MM.1S (cell line): ENCODE data around the gene ARID3B.
"Not testable (repeated sequence)": the region's sequence is repeated elsewhere in the genome, so short reads cannot be mapped to it uniquely, and the experiment has no call there.

Experiments
- DNase-seq: peaks from one replicate; pipeline ENCODE4 v3.0.0-alpha.2; 2015
- H2AFZ ChIP-seq: fragments of 300-600 bp; sonication (generic); 2 replicates; pipeline ENCODE4 v1.6.0; 2016; ENCODE audit warnings: antibody characterized with exemption, low read length
- H3F3A ChIP-seq: fragments of 300-600 bp; sonication (generic); 2 replicates; pipeline ENCODE4 v1.6.1; 2016; ENCODE audit warnings: mild to moderate bottlenecking, antibody characterized with exemption, low read length, moderate library complexity, mixed read lengths; ENCODE audit not compliant: insufficient read depth
- H3K27ac ChIP-seq: fragments of 300-600 bp; sonication (generic); 2 replicates; pipeline ENCODE4 v1.5.1; 2016; ENCODE audit warnings: mild to moderate bottlenecking, low read length
- H3K27me3 ChIP-seq: fragments of 300-600 bp; sonication (generic); replicated peaks from 2 replicates; pipeline ENCODE4 v1.6.0; 2016; ENCODE audit warnings: low read length; ENCODE audit not compliant: insufficient read depth
- H3K36me3 ChIP-seq: fragments of 300-600 bp; sonication (generic); replicated peaks from 2 replicates; pipeline ENCODE4 v1.6.1; 2016; ENCODE audit warnings: mild to moderate bottlenecking, low read length, mixed read lengths; ENCODE audit not compliant: insufficient read depth
- H3K4me1 ChIP-seq: fragments of 300-600 bp; sonication (generic); 2 replicates; pipeline ENCODE4 v1.6.1; 2016; ENCODE audit warnings: low read length, mixed read lengths
- H3K4me2 ChIP-seq: fragments of 300-600 bp; sonication (generic); 2 replicates; pipeline ENCODE4 v1.6.0; 2016; ENCODE audit warnings: low read depth, low read length
- H3K4me3 ChIP-seq: fragments of 300-600 bp; sonication (generic); 2 replicates; pipeline ENCODE4 v1.5.1; 2016; ENCODE audit warnings: low read length, mixed read lengths
- H3K79me2 ChIP-seq: fragments of 300-600 bp; sonication (generic); 2 replicates; pipeline ENCODE4 v1.6.1; 2016; ENCODE audit warnings: mixed run types, low read length, mixed read lengths
- H3K9ac ChIP-seq: fragments of 300-600 bp; sonication (generic); 2 replicates; pipeline ENCODE4 v1.6.1; 2016; ENCODE audit warnings: low read length, mixed read lengths
- H3K9me2 ChIP-seq: fragments of 300-600 bp; sonication (generic); replicated peaks from 2 replicates; pipeline ENCODE4 v1.6.1; 2016; ENCODE audit warnings: mild to moderate bottlenecking, low read length, mixed read lengths; ENCODE audit not compliant: insufficient read depth
- H3K9me3 ChIP-seq: fragments of 300-600 bp; sonication (generic); replicated peaks from 2 replicates; pipeline ENCODE4 v1.6.1; 2016; ENCODE audit warnings: mild to moderate bottlenecking, low read length, mixed read lengths; ENCODE audit not compliant: insufficient read depth
- H4K20me1 ChIP-seq: fragments of 300-600 bp; sonication (generic); 2 replicates; pipeline ENCODE4 v1.6.1; 2016; ENCODE audit warnings: mild to moderate bottlenecking, low read length, moderate library complexity, mixed read lengths; ENCODE audit not compliant: insufficient read depth
- EZH2 ChIP-seq: fragments of 300-600 bp; sonication (generic); optimal IDR thresholded peaks from 2 replicates; pipeline ENCODE3; 2017; ENCODE audit warnings: low read depth, mild to moderate bottlenecking, antibody characterized with exemption, low read length, mixed read lengths
- EZH2phosphoT487 ChIP-seq: fragments of 300-600 bp; sonication (generic); IDR thresholded peaks from 2 replicates; pipeline ENCODE4 v1.6.1; 2018; ENCODE audit warnings: antibody characterized with exemption, low read length
- TF ChIP-seq, protein P1 (sequence below): fragments of 300-600 bp; sonication (generic); IDR thresholded peaks from 2 replicates; pipeline ENCODE4 v1.5.1; 2016; ENCODE audit warnings: antibody characterized with exemption, low read length, mixed read lengths

Gene ARID3B

DNA sequence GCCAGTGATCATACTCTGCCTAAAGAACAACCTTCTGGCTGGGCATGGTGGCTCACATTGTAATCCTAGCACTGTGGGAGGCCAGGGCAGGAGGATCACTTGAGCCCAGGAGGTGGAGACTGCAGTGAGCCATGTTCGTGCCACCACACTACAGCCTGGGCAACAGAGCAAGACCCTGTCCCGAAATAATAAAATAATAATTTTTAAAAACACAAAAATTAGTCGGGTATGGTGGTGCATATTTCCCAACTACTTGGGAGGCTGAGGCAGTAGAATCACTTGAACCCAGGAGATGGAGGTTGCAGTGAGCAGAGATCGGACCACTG, 34.5 kb upstream of the ARID3B start:
- TF ChIP-seq EZH2 (no peak), EZH2phosphoT487 (no peak)
- TF ChIP-seq, protein P1, sequence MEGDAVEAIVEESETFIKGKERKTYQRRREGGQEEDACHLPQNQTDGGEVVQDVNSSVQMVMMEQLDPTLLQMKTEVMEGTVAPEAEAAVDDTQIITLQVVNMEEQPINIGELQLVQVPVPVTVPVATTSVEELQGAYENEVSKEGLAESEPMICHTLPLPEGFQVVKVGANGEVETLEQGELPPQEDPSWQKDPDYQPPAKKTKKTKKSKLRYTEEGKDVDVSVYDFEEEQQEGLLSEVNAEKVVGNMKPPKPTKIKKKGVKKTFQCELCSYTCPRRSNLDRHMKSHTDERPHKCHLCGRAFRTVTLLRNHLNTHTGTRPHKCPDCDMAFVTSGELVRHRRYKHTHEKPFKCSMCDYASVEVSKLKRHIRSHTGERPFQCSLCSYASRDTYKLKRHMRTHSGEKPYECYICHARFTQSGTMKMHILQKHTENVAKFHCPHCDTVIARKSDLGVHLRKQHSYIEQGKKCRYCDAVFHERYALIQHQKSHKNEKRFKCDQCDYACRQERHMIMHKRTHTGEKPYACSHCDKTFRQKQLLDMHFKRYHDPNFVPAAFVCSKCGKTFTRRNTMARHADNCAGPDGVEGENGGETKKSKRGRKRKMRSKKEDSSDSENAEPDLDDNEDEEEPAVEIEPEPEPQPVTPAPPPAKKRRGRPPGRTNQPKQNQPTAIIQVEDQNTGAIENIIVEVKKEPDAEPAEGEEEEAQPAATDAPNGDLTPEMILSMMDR: no peak
- no peak overlapping the region for H2AFZ ChIP-seq
- H3K4me2 ChIP-seq: no peak overlapping the region
- no peaks in the 10 kb centered on the region for H3K79me2 ChIP-seq
- no peak for DNase-seq
- peaks cover 1% of the 10 kb centered on the region; the same call in 1 of the 2 replicates for H3F3A ChIP-seq
- peaks cover 15% of the 10 kb centered on the region for H3K4me1 ChIP-seq
- H3K36me3 ChIP-seq: no peaks in the 10 kb centered on the region
- no peaks in the 10 kb centered on the region for H3K27me3 ChIP-seq
- no peak overlapping the region for H3K9ac ChIP-seq
- H3K9me3 ChIP-seq: no peaks in the 10 kb centered on the region
- H4K20me1 ChIP-seq: no peaks in the 10 kb centered on the region
- H3K27ac ChIP-seq: no peak overlapping the region
- H3K4me3 ChIP-seq: no peak overlapping the region
- no peaks in the 10 kb centered on the region for H3K9me2 ChIP-seq

DNA sequence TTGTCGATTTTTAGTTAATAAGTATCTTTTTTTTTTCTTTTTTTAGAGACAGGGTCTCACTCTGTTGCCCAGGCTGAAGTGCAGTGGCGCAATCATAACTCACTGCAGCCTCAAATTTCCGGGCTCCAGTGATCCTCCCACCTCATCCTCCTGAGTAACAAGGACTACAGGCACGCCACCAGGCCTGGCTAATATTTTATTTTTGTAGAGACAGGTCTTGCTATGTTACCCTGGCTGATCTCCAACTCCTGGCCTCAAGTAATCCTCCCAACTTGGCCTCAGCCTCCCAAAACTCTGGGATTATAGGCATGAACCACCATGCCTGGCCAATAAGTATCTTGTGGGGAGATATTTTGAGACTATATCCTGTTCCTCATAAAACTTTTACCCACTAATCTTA, 29.4 kb upstream of the ARID3B start:
- DNase-seq: no peak
- Histone ChIP-seq H3K79me2 (no peaks in the 10 kb centered on the region), H3K9me2 (no peaks in the 10 kb centered on the region), H3K36me3 (no peaks in the 10 kb centered on the region), H3K4me3 (peak overlapping the region; percentile 19; the same call in 1 of the 2 replicates), H3K27me3 (no peaks in the 10 kb centered on the region), H3F3A (peaks cover 11% of the 10 kb centered on the region), H4K20me1 (no peaks in the 10 kb centered on the region), H3K9me3 (no peaks in the 10 kb centered on the region), H2AFZ (peak overlapping the region; percentile 29; the same call in 1 of the 2 replicates), H3K27ac (peak overlapping the region; percentile 88), H3K4me2 (peak overlapping the region; percentile 73), H3K9ac (peak overlapping the region; percentile 57), H3K4me1 (peaks cover 16% of the 10 kb centered on the region)
- TF ChIP-seq EZH2 (no peak), EZH2phosphoT487 (no peak)
- TF ChIP-seq, protein P1: no peak

DNA sequence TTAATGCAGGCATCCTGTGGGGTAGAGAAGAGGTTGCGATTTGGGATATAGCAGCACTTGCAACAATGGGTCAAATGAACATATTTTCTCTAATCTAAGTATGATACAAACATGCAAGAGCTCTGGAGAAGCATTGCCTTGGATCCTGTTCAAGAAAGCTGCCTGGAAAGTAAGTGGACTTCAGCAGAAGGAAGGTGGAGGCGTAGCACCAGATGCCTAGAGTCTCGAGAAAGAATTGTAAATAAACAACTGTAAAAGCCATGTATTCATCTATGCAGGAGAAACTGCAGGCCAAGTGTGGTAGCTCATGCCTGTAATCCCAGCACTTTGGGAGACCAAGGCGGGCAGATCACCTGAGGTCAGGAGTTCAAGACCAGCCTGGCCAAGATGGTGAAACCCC, 27.0 kb upstream of the ARID3B start:
- H3K9me3 ChIP-seq, H2AFZ ChIP-seq, DNase-seq, H3K36me3 ChIP-seq, H4K20me1 ChIP-seq, H3K9me2 ChIP-seq, H3K4me3 ChIP-seq, H3K27me3 ChIP-seq, H3K9ac ChIP-seq, H3K79me2 ChIP-seq, H3K27ac ChIP-seq, H3K4me2 ChIP-seq: not testable (repeated sequence)
- Histone ChIP-seq H3K4me1 (peaks cover 16% of the 10 kb centered on the region), H3F3A (peaks cover 11% of the 10 kb centered on the region)

- no peaks in the 10 kb centered on the region for H3K36me3 ChIP-seq
- H3K4me2 ChIP-seq: no peak overlapping the region
- peaks cover 4% of the 10 kb centered on the region for H3F3A ChIP-seq
- H3K4me3 ChIP-seq: no peak overlapping the region
- H3K9me3 ChIP-seq: no peaks in the 10 kb centered on the region
- H3K4me1 ChIP-seq: peaks cover 7% of the 10 kb centered on the region
- H2AFZ ChIP-seq: no peak overlapping the region
- no peak overlapping the region for H3K9ac ChIP-seq
- H3K27ac ChIP-seq: no peak overlapping the region
- DNase-seq: no peak
- no peaks in the 10 kb centered on the region for H4K20me1 ChIP-seq
- H3K27me3 ChIP-seq: no peaks in the 10 kb centered on the region
- TF ChIP-seq EZH2phosphoT487: no peak
- H3K79me2 ChIP-seq: no peaks in the 10 kb centered on the region
- no peaks in the 10 kb centered on the region for H3K9me2 ChIP-seq
These were observed 23.9 kb upstream of the ARID3B start for GRCh38 chr15:74517096-74517495.
